Fibroblast of upper back skin (primary cell): ENCODE results near the gene TXNRD2.

Experiments
- DNase-seq: peaks from one replicate; pipeline ENCODE4 v3.0.0-alpha.2; 2013

Gene TXNRD2

DNA sequence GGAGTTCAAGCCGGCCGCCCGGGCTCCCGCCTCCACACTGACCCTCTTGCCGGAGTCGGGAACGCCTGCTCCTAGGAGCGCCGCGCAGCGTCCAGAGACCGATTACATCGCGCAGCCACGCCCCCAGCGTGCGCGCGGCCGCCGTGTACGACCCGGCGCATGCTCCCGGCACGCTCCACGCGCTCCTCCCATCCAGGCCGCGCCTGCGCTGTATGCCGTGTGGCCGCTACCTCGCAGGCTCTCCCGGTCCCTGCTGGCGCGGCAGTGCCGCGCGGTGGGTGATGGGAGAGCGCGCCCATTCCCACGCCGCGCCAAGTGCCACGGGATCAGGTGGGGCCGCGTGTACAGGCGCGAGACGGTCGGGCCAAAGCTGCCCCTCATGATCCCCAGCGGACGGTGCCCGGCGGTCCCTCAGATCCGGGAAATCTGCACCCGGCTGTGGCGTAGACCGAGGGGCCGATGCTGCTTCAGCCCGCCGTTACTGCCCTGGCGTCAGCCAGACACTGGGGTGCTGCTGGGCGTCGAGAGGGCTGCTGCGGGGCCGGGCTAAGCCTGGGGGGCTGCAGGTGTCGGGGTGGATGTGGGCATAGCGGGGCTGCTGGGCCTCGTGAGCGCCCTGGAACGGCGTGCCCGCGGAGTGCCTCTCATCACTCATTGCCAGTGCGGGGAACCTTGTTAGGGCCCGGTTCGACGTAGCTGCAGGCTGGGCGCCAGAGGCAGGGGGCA is 86.7 kb downstream of the TXNRD2 start, which contains the start of the genes GNB1L and RTL10:
Gene GNB1L, minus strand, starts transcription at position 97 of the 726 bp plus-strand sequence. CDS start 33,519 bp downstream, outside the sequence.
Gene RTL10, minus strand, starts transcription at position 97 of the 726 bp plus-strand sequence. CDS start 2,613 bp downstream, outside the sequence.
- DNase-seq = peak; percentile 94

DNA sequence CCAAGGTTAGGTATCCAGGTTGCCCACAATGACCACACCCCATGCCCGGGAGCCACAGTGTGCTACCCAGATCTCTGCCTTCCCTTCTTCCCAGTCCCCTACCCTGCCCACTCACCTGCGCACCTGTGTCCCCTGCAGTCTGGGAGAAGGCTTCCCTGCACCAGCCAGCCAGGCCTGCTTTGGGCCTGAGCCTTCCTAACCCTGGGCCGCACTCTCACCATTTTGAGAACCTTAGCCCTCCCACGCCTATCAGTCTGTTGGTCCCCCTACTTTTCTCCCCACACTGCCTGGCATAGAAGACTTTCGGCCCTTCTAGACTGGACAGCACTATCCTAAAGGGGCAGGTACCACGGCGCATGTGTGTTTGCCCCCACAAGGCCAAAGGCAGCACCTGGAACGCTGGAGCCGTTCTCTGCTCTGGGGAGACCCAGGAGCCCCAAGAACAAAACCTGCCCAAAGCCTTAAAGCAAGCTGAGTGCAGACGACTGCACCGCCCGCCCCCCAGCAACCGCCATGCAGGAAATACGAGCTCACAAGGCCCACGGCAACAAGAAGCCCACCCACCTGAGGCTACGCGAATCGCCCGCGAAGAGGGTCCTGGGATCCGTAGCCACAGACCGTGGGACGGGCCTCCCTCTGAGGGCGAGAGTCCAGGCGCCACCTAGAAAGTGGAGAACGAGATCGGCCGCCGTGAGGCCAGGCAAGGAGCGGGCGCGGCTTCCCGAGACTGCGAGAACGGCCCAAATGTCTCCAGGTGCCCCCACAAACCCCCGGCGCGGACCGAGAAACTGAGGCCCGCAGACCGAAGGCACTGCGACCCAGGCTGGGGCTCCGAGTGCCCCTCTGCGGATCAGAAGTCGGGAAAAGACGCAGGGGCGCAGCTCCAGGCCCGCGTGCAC is 87.5 kb downstream of the TXNRD2 start:
- DNase-seq = no peak

DNA sequence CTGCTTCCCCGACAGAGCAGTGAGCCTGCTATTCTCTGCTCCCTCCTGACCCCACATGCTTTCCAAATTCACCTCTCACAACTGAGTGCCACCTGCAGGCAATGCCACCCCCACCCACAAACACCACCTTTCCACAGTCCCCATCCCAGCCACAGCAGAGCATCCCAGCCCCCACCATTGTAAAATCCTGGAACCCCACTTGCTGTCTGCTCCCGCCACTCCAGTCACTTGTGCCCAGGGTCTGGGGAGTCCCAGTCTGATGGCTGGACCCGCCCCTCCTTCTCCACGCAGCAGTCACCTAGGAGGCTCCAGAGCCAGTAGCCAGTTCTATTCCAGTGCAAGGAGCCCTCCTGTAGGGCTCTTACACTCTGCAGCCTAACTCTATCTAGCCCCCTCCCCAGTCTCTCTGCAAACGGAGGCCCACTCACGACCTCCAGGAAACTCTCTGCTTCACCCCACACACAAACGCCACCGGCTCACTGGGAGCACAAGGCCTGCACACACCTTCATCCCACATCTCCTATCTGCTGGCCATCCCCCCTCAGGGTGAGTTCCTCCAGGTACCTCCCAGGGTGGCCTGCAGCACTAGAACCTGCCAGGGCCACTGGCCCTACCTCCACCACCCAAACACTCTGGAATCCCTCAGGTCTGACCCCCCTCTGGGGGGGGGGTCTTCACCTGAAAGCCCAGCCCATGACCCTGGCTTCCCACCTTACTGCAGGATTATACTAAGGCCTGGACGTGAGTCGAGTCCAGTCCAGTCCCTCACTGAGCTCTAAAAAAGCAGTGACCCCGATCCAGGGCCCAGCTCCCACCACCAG is 88.3 kb downstream of the TXNRD2 start:
- no peak for DNase-seq

DNA sequence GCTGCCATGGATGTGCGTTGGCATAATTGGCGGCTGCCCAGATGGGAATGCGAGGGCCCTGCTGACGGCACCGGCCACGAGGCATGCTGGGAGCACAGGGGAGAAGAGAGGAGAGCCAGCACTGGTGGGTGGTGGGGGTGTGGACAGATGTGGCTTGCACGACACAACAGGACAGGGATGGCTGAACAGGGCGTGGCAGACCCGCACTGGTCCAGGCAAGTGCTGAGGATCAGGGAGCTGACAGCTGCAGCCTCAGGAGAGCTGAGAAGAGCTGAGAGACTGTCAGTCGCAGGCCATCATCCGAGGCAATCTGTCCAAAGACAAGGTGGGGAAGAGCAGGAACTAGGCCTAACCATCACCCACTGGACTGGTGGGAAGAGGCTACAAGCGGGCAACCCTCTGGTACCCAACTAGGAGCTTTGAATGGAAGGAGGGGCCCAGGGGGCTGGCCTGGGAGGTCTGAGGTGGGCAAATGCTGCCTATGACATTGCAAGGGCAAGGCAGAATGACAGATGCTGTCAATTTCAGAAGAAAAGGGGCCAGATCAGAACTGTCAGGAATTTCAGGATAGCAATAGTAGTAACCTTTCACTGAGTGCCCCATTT is 89.3 kb downstream of the TXNRD2 start:
- no peak for DNase-seq

DNA sequence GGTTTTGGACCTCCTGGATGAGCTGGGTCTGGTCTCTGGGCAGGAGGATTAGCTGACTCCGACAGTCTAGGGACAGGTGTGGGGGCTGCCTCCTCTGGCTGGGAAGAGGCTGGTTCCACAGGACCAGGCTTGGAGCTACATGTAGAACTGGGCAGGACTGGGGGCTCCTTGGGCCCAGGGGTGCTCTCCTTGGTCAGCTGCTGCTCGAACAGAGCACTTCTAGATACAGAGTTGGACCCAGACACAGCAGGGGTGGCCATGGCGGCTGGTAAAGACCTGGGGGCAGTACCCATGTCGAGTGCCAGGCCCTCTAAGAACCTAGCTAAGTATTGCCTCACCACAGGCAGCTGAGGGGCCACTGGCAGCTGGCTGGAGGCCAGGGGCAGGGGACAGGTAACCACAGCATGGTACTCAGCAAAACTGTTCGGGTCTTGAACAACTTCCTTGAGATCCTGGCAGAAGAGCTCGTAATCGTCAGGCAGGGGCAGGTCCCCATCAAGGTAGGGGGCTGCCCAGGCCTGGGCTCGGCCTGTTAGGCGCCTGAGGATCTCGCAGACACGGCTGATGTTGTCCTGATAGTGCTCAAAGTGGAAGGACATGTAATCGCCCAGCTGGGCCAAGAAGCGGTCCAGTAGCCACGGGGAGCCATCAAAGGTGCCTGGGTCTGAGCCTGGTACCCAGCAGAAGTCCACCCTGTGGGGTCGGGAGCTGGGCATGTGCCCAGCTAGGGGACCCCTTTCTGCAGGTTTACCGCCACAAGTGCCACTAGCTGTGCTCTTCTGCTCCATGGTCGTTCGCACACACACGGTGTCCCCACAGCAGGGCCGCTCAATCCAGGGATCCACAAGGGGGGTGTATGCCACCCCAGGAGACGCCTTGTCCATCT is 90.1 kb downstream of the TXNRD2 start:
- no peak for DNase-seq

DNA sequence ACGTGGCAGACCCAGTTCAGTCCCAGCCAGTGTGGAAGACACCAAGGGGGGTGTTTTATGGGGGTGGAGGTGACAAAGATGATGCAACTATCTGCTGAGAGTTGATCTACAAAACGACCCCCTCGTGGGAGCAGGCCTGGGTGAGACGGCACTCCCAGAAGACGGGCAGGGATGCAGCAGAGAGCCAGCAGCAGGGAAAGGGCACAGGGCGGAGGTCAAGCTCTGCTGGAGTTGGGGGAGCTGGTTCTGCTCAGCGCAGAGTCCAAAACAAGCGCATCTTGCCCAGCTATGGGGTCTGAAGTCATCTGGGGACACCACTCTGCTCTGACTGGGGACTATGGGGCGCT is 90.9 kb downstream of the TXNRD2 start:
- no peak for DNase-seq

DNA sequence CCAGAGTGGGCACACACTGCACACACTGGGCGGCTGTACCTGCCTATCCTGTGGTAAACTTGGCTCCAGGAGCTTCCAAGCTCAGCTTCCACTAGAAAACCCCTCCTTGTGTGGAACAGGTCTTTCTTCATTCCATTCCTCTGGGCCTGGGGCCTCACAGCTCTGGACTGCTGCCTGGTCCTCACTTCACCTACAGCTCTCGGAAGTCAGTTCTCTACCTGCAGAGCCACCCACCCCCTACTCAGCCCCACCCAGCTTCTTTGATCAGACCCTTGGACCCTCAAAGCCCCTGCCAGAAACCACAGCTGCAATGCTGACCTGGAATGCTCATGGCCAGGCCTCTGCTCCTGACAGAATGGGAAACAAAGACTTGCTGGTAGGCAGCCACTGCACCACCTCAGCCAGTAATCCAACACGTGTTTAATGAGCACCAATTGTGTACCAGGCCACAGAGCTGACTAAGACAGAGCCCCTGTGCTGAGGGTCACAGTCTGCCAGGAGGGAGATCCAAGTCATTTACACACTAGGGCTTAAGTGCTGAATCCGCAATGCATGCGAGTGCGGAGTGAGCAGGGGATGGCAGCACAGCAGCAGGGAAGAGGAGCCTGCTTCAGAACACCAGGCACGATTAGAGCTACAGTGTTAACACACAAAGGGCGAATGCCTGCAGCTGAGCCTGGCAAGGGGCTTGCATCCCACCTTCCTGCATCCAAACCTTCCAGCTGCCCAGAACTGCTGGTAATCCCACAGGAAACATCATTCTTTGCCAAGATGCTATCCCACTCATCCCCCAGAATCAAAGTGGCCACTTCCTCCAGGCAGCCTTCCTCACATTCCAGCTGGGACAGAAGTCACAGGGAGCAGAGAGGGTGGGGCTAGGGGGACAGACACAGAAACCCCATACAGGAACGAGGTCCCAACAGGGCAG is 91.5 kb downstream of the TXNRD2 start:
- no peak for DNase-seq

DNA sequence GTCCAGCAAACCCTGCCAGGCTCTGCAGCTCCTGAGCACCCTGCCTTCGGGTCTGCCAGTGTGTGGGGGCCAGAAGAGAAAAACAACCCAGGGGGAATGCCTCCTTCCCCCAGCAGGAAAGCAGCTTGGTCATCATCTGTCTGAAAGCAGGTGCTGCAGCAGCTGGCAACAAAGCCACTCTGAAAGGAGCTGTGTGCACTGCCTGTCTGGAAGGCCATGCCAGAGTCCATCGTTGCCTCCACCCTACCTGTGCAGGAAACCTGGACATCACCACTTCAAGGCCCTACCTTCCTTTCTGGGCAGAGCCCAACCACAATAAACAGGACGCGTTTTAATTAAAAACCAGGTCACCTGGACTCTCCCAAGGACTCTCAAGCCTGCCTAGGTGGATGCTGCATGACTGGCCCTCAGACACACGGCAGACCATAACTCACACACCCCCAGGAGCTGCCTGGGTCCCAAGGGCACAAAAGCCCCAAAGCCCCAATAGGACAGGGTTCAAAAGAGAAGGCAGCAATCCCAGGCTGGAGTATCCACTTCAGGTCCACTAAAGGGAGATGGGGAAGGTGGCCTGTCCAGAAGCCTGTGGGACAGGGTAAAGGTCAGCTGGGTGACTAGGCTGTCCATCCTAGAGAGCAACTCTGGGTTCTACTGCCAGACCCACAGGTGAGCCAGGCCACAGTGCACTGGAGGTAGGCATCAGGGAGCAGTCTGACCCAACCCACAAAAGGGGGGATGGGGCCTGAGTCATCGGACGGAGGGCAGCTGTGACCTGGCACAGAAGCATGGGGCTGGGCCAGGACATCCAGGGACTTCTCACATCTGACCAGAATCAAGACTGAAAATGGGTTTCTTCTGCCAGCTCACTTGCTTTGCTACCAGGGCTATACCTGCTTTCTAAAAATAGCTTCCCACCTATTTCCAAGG is 93.1 kb downstream of the TXNRD2 start:
- DNase-seq = no peak

DNA sequence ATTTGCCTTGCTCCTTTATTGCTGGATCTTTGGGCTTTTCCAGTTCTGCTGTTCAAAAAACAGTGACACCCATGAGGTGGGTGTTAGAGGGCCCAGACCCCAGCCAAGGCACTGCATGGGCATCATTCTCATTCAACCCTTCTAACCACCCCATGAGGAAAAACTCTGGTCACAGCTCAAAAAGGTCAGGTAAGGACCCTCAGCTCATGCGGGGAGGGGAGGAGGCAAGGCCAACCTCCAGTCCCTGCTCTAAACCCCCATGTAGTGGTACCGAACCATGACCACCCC is 94.3 kb downstream of the TXNRD2 start:
- DNase-seq = no peak

DNA sequence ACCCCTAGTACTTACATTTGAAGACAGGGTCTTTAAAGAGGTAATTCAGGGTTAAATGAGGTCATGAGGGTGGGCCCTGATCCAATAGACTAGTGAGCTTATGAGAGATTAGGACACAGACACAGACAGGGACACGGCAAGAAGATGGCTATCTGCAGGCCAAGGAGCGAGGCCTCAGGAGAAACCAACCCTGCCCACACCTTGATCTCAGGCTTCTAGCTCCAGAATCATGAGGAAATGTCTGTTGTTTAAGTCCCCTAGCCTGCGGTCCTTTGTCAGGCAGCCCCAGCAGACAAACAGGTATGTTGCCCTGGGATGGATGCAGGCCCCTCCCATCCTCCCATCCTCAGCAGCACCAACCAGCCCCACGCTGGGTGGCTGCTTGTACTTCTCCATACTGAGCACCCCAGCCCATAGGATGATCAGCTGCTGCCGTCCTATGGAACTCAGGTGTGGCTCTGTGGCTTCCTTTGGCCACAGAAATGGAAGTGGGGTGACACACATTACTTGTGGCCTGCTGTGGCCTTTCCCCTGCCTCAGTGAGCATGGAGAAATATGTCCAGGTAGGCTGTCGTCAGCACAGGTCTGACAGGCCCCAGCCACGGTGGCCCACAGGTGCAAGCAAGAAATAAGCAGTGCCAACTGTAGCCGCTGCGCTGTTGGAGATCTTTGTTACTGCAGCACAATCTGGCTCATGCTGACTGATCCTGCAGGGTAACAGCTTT is 94.8 kb downstream of the TXNRD2 start:
- DNase-seq = no peak

DNA sequence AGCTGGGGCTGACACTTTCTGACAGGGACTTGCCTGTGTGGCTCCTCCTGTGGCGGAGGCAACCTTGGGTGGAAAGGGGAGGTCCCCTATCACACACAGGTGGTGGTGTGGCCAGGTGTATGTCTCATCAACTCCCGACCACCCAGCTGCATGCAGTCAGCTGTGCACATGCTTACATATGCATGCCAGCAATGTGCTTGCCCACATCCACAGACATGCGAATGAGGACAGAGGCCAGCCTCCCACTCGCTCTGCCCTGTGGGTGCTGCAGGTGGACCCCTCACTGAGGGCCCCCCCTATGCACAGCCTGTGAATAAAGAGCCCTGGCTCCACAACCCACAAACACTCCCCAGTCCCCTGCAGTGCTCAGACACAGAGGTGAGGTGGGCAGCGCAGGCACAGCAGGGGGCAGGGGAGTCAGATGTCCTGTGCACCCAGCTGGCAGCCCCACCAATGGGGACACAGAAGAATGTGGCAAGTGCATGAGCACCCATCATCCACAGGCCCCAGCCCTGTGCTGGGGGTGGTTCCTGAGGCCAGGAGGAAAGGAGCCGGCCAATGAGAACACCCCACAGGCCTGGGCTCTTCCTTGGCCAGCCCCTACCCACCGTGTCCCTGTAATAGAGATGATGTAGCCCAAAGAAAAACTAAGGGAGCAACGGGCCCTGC is 96.4 kb downstream of the TXNRD2 start:
- no peak for DNase-seq

DNA sequence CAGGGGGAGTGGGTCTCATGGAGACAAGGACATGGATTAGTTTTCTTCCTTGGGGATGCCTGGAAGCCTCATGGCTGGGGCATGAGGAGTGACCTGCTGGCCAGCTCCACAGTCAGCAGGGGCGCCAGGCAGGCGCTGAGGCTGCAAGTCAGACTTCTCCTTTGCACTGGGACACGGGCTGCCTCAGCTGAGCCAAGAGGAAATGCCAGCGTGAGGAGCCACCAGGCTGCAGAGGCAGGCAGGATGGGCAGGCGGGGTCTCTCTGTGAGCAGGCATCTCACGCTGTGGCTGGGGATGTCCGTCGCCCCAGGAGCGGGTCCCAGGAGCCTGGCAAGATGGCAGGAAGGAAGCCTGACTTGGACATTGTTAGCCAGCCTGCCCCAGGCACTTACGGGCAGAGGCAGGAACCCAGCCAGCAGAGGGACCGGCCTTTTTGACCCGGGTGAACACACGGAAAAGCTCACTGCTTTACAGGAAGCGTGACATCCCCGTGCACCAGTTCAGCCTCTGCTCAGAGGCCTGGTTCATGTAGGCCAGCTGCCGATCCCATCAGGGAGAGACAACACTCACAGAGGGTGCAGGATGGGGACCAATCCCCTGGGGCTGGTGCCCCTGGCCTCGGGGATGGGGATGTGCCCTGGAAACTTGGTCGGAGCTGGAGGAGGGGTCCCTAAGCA is 97.1 kb downstream of the TXNRD2 start:
- no peak for DNase-seq

DNA sequence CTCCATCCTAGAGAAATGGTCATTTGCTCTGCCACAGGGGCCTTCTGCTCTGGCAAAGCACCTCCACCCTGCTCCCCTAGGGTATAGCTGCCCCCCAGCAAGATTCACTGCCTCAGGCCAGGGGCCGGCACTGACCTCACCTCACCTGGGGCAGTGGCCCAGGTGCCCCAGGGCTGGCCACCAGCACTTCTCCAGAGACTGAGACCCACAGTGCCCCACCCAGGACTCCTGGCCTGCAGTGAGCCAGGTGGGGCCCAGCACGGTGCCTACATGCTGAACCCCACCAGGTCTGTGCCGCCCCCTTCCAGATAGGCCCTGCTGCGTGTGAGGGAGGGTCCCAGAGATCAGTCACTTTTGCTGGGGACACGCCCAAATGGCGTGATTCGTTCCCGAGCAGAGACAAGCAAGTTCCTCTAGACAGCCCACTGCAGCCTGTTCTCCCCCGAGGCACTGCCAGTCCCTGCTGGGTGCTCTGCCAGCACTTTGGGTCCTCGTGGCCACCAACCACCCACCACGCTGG is 97.7 kb downstream of the TXNRD2 start:
- DNase-seq = no peak

DNA sequence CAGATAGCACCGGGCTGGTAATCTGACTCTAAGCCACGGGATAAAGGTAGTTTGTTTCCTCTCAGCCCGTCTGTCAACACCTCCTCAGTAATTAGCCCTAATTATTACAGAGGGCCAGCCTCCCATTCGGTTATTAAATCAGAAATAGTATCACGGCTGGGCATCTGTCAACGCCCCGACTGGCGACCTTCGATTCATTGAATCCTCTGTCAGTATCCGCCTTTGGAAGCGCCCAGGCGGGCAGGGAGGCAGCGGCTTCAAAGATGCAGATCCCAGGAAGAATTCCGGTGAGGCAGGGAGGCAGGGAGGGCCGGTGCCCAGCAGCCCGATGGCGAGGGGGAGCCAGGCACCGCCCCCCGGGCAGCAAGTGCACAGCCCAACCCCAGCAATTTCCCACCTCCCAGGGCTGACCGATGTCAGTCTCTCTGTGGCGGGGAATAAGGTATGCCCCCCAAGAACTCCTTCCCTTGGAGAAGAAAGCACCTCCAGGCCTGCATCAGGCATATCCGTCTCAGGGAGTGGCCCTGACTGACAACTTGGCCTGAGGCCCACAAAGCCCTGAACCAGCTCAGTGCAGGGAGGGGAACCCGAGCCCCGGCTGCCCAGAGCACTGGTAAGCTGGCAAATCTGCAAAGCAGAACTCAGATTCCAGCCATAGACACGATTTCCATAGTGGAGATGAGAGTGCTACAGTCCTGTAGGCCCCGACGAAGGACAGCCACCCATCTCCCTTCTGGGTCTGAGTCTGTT is 98.3 kb downstream of the TXNRD2 start:
- no peak for DNase-seq

DNA sequence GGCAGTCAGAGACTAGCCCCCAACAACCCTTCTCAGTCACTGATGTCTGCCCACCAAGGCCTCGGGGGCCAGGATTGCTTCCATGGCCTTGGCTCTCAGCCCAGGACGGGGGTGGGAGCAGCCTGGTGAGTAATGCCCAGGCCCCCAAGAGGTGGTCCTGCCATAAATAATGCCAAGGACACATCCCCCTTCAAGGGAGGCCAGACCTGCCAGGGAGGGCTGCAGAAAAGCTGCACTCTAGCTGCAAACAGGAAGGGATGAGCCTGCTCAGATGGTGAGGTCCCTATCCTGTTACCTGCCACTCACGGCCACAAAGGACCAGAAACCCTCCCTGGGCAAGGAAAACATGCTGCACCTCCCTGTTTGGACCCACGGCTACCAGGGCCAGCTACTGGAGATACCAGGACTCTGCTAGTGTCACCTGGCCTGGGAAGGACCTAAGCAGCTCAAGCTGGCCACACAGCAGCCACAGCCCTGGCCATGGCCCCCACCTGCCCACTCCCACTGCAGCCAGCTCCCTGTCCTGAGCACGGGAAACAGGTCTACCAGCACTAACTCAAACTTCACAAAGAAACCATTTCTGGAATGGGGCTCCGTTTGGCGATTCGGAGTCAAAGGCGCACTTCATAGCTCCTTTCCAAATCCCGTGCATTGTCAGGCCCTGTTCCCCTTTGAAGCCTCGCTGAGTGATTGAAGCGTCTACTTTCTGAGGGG is 99.1 kb downstream of the TXNRD2 start:
- no peak for DNase-seq
